GM12874 (cell line): ENCODE results near the gene NAT8L.

ENCODE experiments used
- TF ChIP-seq, protein P1 (sequence below): IDR thresholded peaks from 2 replicates; pipeline ENCODE4 v1.5.1; 2011; ENCODE audit warnings: low read depth, mild to moderate bottlenecking, control low read depth, low read length, moderate library complexity; ENCODE audit not compliant: insufficient read depth

Gene NAT8L

DNA sequence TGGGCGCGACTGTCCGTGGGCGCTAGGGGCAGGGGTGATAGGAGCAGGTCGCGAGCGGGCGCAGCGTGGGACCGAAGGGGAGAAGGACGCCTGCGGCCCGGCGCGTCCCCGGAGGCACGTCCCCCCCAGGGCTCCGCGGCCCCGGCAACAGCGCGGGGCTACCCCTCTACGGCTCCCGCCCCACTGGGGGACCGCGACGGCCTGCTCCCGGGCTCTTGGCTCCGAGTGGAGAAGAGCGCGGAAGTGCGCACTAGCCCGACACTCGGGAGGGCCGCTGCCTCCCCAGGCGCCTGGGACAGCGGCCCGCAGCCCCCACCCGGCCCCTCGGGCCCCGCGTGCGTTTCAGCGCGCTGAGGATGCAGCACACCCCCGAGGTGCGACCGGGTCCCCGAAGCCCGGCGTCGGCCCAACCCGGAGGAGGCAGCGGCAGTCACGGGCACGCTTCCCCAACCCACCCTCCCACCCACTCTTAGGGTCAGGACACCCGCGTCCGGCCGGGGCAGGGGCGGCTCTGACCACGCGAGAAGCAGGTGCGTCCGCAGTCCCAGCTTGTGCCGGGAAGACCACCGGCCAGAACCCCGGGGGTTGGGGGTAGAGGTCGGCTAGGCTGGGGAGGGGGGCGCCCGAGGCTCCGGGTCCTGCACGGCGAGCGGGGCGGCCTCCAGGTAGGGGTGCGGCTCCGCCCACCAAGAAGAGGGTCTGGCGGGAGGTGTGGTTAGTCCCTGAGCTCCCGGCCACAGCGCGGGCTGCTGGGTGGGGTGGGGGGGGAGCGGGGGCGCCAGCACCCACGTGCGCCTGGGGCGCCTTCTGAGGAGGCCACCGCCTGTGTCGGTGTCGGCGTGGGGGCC, 18.5 kb upstream of the NAT8L start:
- TF ChIP-seq, protein P1, sequence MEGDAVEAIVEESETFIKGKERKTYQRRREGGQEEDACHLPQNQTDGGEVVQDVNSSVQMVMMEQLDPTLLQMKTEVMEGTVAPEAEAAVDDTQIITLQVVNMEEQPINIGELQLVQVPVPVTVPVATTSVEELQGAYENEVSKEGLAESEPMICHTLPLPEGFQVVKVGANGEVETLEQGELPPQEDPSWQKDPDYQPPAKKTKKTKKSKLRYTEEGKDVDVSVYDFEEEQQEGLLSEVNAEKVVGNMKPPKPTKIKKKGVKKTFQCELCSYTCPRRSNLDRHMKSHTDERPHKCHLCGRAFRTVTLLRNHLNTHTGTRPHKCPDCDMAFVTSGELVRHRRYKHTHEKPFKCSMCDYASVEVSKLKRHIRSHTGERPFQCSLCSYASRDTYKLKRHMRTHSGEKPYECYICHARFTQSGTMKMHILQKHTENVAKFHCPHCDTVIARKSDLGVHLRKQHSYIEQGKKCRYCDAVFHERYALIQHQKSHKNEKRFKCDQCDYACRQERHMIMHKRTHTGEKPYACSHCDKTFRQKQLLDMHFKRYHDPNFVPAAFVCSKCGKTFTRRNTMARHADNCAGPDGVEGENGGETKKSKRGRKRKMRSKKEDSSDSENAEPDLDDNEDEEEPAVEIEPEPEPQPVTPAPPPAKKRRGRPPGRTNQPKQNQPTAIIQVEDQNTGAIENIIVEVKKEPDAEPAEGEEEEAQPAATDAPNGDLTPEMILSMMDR, result no peak

DNA sequence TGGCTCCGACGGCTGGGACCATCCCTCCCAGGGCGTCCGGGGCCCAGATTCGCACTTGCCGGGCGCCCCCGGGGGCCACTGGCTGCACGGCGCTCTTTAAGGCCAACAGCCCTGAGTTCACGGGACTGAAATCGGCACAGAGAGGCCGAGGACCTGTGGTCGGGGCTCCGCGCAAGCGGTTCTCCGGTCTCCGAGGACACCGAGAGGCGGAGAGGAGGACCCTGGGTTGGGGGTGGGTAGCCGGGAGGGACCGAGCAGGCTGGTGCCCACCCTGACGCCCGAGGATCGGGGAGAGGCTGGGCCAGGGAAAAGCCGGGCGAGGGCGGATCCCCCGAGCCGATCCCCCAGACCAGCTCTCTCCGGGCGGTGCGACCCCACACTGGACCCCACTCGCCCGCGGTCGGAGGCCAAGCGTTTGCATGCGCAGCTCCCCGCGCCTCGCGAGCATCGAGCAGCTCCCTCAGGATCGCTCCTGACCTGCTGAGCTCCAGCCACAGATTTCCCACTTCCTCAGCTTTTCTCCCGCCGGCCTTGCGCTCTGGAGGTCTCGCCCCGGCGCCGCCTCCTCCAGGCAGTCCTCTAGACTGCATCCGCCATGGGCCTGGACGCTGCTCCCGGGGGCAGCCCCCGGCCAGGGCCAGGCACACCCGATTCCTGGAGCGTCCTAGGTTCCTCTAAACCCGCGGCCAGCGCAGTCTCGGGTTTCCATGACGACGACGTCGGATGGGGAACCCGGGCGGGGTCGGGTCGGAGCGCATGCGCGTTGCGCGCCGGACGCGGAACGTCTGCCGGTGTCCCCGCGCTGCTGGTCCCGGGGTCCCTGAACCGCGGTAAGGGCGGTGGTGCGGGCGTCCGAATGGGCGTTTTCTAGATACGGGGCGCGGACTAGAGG, 17.6 kb upstream of the NAT8L start:
- TF ChIP-seq, protein P1, result no peak

DNA sequence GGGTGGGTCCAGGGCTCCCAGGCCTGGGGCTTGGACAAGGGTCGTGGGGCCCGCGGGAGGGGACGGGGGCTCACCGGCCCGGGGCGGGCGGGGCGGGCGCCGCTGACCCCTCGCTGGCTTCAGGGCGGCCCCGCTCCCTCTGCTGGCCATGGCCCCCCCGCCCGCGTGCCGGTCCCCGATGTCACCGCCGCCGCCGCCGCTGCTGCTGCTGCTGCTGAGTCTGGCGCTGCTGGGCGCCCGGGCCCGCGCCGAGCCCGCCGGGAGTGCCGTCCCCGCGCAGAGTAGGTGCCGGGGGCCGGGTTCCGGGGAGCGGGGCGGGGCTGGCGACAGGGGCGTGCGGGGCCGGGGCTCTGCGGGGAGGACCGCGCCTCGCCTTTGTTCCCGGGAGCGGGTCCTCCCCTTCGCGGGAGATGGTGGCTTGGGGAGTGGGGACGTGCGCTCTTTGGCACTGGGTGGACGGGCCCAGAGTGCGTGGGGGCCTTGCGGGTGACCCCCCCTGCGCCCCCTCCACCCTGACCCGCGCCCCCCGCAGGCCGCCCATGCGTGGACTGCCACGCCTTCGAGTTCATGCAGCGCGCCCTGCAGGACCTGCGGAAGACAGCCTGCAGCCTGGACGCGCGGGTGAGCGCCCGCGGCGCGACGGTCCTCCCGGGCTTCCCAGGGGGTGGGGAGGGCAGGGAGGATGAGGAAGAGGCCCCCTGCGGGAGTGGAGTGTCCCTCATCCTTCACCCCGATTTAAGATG, 16.8 kb upstream of the NAT8L start:
- TF ChIP-seq, protein P1, result no peak

DNA sequence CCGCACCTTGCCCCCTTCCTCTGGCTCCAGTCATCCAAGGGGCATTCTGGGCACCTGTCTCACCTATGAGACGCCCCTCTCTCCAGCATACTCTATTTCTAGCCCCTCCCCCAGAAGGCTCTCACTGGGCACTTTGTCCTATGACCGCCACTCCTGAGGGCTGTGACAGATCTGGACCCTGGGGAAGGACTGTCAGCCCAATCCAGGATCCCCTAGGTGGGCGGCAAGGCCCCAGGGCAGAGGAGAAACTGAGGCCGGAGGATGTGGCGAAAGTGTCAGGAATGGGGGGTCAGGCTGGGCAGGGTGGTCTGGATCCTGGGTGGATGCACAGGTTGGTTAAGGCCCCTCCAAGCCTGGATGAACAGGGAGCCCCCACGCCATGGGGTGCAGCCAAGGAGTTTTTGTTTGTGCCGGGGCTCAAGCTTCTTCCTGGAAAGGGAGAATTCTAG, 16.2 kb upstream of the NAT8L start:
- TF ChIP-seq, protein P1, result no peak

DNA sequence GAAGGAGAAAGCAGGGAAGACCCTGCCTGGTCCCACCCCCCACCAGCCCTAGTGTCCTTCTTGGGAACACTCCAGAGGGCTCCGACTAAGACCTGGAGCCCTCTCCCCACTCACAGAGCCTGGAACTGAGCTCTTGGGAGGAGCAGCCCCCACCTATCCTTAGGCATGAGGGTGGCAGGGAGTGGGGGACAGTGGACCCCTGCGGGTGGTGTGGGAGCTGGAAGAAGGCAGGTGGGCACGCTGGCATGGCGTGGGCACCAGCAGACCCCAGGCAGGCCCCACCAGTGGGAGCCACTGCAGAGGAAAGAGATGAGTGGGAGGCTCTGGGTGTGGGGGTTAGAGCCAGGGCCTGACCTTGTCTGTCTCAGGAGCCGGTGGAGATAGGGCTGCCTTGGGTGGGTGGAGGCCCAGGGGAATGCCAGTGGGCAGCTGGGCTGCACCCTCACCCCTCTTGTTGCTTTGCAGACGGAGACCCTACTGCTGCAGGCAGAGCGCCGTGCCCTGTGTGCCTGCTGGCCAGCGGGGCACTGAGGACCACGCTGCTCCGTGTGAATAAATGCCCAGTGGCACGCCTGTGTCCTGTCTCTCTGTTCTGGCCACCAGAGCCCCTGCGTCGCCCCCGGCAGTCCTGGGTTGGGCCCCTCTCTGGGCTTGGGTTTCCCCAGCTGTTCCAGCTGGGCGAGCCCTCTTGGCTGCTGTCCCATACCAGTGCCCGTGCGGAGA, 15.6 kb upstream of the NAT8L start:
- TF ChIP-seq, protein P1, result no peak

DNA sequence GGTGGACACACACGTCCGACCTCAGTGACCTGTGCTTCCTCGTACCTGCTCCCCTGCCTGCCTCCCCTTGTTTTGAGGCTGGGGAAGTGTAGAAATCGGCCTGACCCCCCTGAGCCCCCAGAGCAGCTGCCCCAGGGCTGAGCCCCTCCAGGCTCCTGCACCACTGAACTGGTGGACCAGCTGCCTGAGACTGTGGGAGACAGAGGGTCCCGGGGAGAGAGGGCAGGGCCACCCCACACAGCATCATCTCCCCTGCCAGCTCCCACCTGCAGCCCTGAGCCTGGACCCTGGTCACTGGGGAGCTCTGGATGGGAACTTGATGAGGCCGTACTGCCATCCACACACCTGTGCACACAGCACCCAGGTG, 15.0 kb upstream of the NAT8L start:
- TF ChIP-seq, protein P1, result no peak
